Activated naive CD8-positive, alpha-beta T cell treated with anti-CD3 and anti-CD28 coated beads, Interleukin-2, amount 10 ng/mL, durations not matched to agents 7 days and 5 days (primary cell): ENCODE results near the gene PXYLP1. TPM values are rescaled to one million over a fixed set of nuclear protein-coding genes. Genes with fewer than 3 reads are reported as not detected.

ENCODE experiments used
- ATAC-seq: fragments of 150-1000 bp; cut with Tn5 transposase; one replicate; pipeline ENCODE4 v1.10.0; 2021; ENCODE audit warnings: low read depth, moderate library complexity
- POLR2A ChIA-PET: fragments of 350-600 bp; sonication (Branson Sonifier 250); formaldehyde crosslinking; loops from one replicate; lab custom pipeline; 2021; ENCODE audit warnings: antibody characterized with exemption; lab: Charles Lee
- DNase-seq: peaks from one replicate; pipeline ENCODE4 v3.0.0; 2021
- H3K27ac Mint-ChIP-seq: one replicate; pipeline ENCODE4 v1.8.0; 2022; ENCODE audit warnings: mild to moderate bottlenecking, mixed read lengths
- H3K27me3 Mint-ChIP-seq: one replicate; pipeline ENCODE4 v1.8.0; 2022; ENCODE audit warnings: mild to moderate bottlenecking, moderate library complexity, mixed read lengths
- H3K36me3 Mint-ChIP-seq: one replicate; pipeline ENCODE4 v1.8.0; 2021; ENCODE audit warnings: mild to moderate bottlenecking, mixed read lengths
- H3K4me1 Mint-ChIP-seq: one replicate; pipeline ENCODE4 v1.8.0; 2021; ENCODE audit warnings: mixed read lengths
- H3K4me3 Mint-ChIP-seq: one replicate; pipeline ENCODE4 v1.8.0; 2022; ENCODE audit warnings: mild to moderate bottlenecking, moderate library complexity, mixed read lengths
- H3K9me3 Mint-ChIP-seq: one replicate; pipeline ENCODE4 v1.8.0; 2021; ENCODE audit warnings: mixed read lengths
- total RNA-seq, 2 experiments: library from RNA; stranded (reverse); gene quantifications; one replicate each; pipeline ENCODE4 v1.2.3, GENCODE V29; 2021

PXYLP1 gene
- total RNA-seq, 2 experiments from 2014 or later: 15.8 to 19.5 TPM

- ATAC-seq (no peak), DNase-seq (no peak)
- Mint-ChIP-seq H3K27ac (no peak overlapping the region), H3K4me1 (peaks cover 30% of the 10 kb centered on the region), H3K9me3 (no peaks in the 10 kb centered on the region), H3K36me3 (peaks cover 21% of the 10 kb centered on the region), H3K27me3 (no peaks in the 10 kb centered on the region), H3K4me3 (no peak overlapping the region)
- POLR2A ChIA-PET: interaction anchor here (0.9 to 3.2 kb wide), 2 partner anchors 40 to 42 kb away, joined by 3 to 15 read pairs; partner anchors contain the start of gene PXYLP1
These were observed 41.5 kb downstream of the PXYLP1 start for GRCh38 chr3:141272906-141273662.

GRCh38 chr3:141273700-141274410, 42.2 kb downstream of the PXYLP1 start:
- no peaks in the 10 kb centered on the region for H3K9me3 Mint-ChIP-seq
- ATAC-seq (no peak), DNase-seq (no peak)
- no peaks in the 10 kb centered on the region for H3K27me3 Mint-ChIP-seq
- POLR2A ChIA-PET: interaction anchor here (0.9 to 3.2 kb wide), 2 partner anchors 41 to 43 kb away, joined by 3 to 15 read pairs; partner anchors contain the start of gene PXYLP1
- H3K27ac Mint-ChIP-seq: peak overlapping the region; percentile 64
- peaks cover 31% of the 10 kb centered on the region for H3K4me1 Mint-ChIP-seq
- H3K4me3 Mint-ChIP-seq: peak overlapping the region; percentile 59
- H3K36me3 Mint-ChIP-seq: peaks cover 17% of the 10 kb centered on the region

GRCh38 chr3:141274411-141275031, 42.9 kb downstream of the PXYLP1 start:
- Mint-ChIP-seq H3K4me1 (peaks cover 37% of the 10 kb centered on the region), H3K36me3 (peaks cover 17% of the 10 kb centered on the region), H3K27me3 (no peaks in the 10 kb centered on the region), H3K27ac (peak overlapping the region; percentile 64), H3K4me3 (peak overlapping the region; percentile 59), H3K9me3 (no peaks in the 10 kb centered on the region)
- ATAC-seq (no peak), DNase-seq (no peak)
- POLR2A ChIA-PET: interaction anchor here (1.0 to 3.2 kb wide), 3 partner anchors 8 to 43 kb away, joined by 3 to 15 read pairs (median 6); partner anchors contain the start of gene PXYLP1

GRCh38 chr3:141275032-141275422, 43.4 kb downstream of the PXYLP1 start:
- ATAC-seq: peak; percentile 78
- no peaks in the 10 kb centered on the region for H3K9me3 Mint-ChIP-seq
- peaks cover 15% of the 10 kb centered on the region for H3K36me3 Mint-ChIP-seq
- no peaks in the 10 kb centered on the region for H3K27me3 Mint-ChIP-seq
- DNase-seq: no peak
- peak overlapping the region; percentile 48 for H3K27ac Mint-ChIP-seq
- H3K4me1 Mint-ChIP-seq: peaks cover 37% of the 10 kb centered on the region
- POLR2A ChIA-PET: interaction anchor here (1.0 to 3.2 kb wide), 3 partner anchors 9 to 44 kb away, joined by 3 to 15 read pairs (median 6); partner anchors contain the start of gene PXYLP1
- H3K4me3 Mint-ChIP-seq: peak overlapping the region; percentile 59

- POLR2A ChIA-PET: interaction anchor here (1.4 to 3.2 kb wide), 2 partner anchors 9 to 44 kb away, joined by 6 to 15 read pairs; partner anchors contain the start of gene PXYLP1
- Mint-ChIP-seq H3K4me3 (no peak overlapping the region), H3K9me3 (no peaks in the 10 kb centered on the region), H3K36me3 (peaks cover 11% of the 10 kb centered on the region), H3K27ac (no peak overlapping the region), H3K27me3 (no peaks in the 10 kb centered on the region), H3K4me1 (peaks cover 34% of the 10 kb centered on the region)
- no peak for ATAC-seq
- no peak for DNase-seq
These were observed 43.9 kb downstream of the PXYLP1 start for GRCh38 chr3:141275511-141275910.

GRCh38 chr3:141275973-141276372, 44.3 kb downstream of the PXYLP1 start:
- H3K4me1 Mint-ChIP-seq: peaks cover 33% of the 10 kb centered on the region

GRCh38 chr3:141276398-141276797, 44.8 kb downstream of the PXYLP1 start:
- Mint-ChIP-seq H3K36me3 (peaks cover 10% of the 10 kb centered on the region), H3K4me3 (no peak overlapping the region), H3K27me3 (no peaks in the 10 kb centered on the region), H3K9me3 (no peaks in the 10 kb centered on the region), H3K27ac (no peak overlapping the region), H3K4me1 (peaks cover 33% of the 10 kb centered on the region)
- DNase-seq (no peak), ATAC-seq (no peak)
- POLR2A ChIA-PET: no interaction called here

More at GRCh38 chr3:141275973-141276372, 44.3 kb downstream of the PXYLP1 start:
- H3K27ac Mint-ChIP-seq: no peak overlapping the region
- DNase-seq: no peak
- no peak for ATAC-seq
- no peak overlapping the region for H3K4me3 Mint-ChIP-seq
- H3K36me3 Mint-ChIP-seq: peaks cover 10% of the 10 kb centered on the region
- POLR2A ChIA-PET: no interaction called here
- H3K9me3 Mint-ChIP-seq: no peaks in the 10 kb centered on the region
- H3K27me3 Mint-ChIP-seq: no peaks in the 10 kb centered on the region

GRCh38 chr3:141277451-141277850, 45.8 kb downstream of the PXYLP1 start:
- DNase-seq: no peak
- Mint-ChIP-seq H3K27ac (no peak overlapping the region), H3K4me3 (no peak overlapping the region), H3K36me3 (peaks cover 10% of the 10 kb centered on the region), H3K9me3 (no peaks in the 10 kb centered on the region), H3K4me1 (peaks cover 33% of the 10 kb centered on the region), H3K27me3 (no peaks in the 10 kb centered on the region)
- ATAC-seq: no peak
- POLR2A ChIA-PET: interaction anchor here (0.8 to 2.1 kb wide), 2 partner anchors 11 to 39 kb away, joined by 5 to 6 read pairs; no protein-coding TSS in a partner anchor

- DNase-seq (no peak), ATAC-seq (no peak)
- no peaks in the 10 kb centered on the region for H3K27me3 Mint-ChIP-seq
- H3K9me3 Mint-ChIP-seq: no peaks in the 10 kb centered on the region
- POLR2A ChIA-PET: interaction anchor here (0.8 to 3.8 kb wide), 5 partner anchors 12 to 48 kb away, joined by 3 to 34 read pairs (median 5); partner anchors contain the start of gene PXYLP1
- H3K4me3 Mint-ChIP-seq: no peak overlapping the region
- H3K4me1 Mint-ChIP-seq: peaks cover 31% of the 10 kb centered on the region
- H3K27ac Mint-ChIP-seq: no peak overlapping the region
- H3K36me3 Mint-ChIP-seq: peaks cover 8% of the 10 kb centered on the region
These were observed 46.8 kb downstream of the PXYLP1 start for GRCh38 chr3:141278196-141279076.

- POLR2A ChIA-PET: interaction anchor here (1.0 to 3.8 kb wide), 4 partner anchors 12 to 49 kb away, joined by 3 to 34 read pairs (median 4); partner anchors contain the start of gene PXYLP1
- DNase-seq (no peak), ATAC-seq (peak; percentile 69)
- H3K4me3 Mint-ChIP-seq: no peak overlapping the region
- no peak overlapping the region for H3K27ac Mint-ChIP-seq
- H3K36me3 Mint-ChIP-seq: peaks cover 6% of the 10 kb centered on the region
- peaks cover 25% of the 10 kb centered on the region for H3K4me1 Mint-ChIP-seq
- no peaks in the 10 kb centered on the region for H3K27me3 Mint-ChIP-seq
- H3K9me3 Mint-ChIP-seq: no peaks in the 10 kb centered on the region
These were observed 47.7 kb downstream of the PXYLP1 start for GRCh38 chr3:141279077-141279967.

- POLR2A ChIA-PET: interaction anchor here (1.5 to 3.8 kb wide), 2 partner anchors 45 to 48 kb away, joined by 3 to 34 read pairs; partner anchors contain the start of gene PXYLP1
- peaks cover 4% of the 10 kb centered on the region for H3K36me3 Mint-ChIP-seq
- H3K27me3 Mint-ChIP-seq: no peaks in the 10 kb centered on the region
- no peaks in the 10 kb centered on the region for H3K9me3 Mint-ChIP-seq
- no peak overlapping the region for H3K4me3 Mint-ChIP-seq
- H3K4me1 Mint-ChIP-seq: peaks cover 17% of the 10 kb centered on the region
- H3K27ac Mint-ChIP-seq: no peak overlapping the region
- DNase-seq: no peak
- ATAC-seq: no peak
These were observed 48.5 kb downstream of the PXYLP1 start for GRCh38 chr3:141280086-141280485.
